Measurements from ENCODE around the gene FHOD3. TPM values are rescaled to one million over a fixed set of nuclear protein-coding genes. Genes with fewer than 3 reads are reported as not detected.

The FHOD3 gene
- total and polyA plus RNA-seq, 2 of the 8 experiments (the other 6 are each of a cell fraction or from before 2014, with no cell fraction given): 9.7 to 10.5 TPM

- Histone ChIP-seq H2BK12ac (ENCODE audit: low read depth, low read length) (no peak overlapping the region), H2BK5ac (ENCODE audit: low read depth, low read length) (no peak overlapping the region), H3K79me2 (ENCODE audit: control insufficient read depth in 1 of 2, insufficient read depth in 2 of 2, low read length in 2 of 2) (no peaks in the 10 kb centered on the region), H3K56ac (replicated peaks; ENCODE audit: insufficient read length, low read depth, low read length) (no peak overlapping the region), H2AK5ac (ENCODE audit: low read depth, low read length) (no peak overlapping the region), H4K20me1 (replicated peaks in 1 of 2; ENCODE audit: control insufficient read depth in 1 of 2, insufficient read depth in 2 of 2, low read length in 2 of 2) (no peaks in the 10 kb centered on the region), H2BK120ac (replicated peaks; ENCODE audit: low read depth, low read length) (no peak overlapping the region), H3K14ac (ENCODE audit: insufficient read length) (no peak overlapping the region), H2AFZ (ENCODE audit: low read length) (no peak overlapping the region), H3K4me1 (replicated peaks in 1 of 4; ENCODE audit: control insufficient read depth in 3 of 4, insufficient read depth in 4 of 4, low read length in 3 of 4) (peaks cover 0 to 12% (median 10%) of the 10 kb centered on the region in 4 experiments; a peak in 4 of 7 replicates), H3K18ac (ENCODE audit: extremely low read depth, low read length) (no peak overlapping the region), H3K4ac (replicated peaks; ENCODE audit: insufficient read length, low read depth, low read length) (no peak overlapping the region), H3K36me3 (ENCODE audit: control insufficient read depth in 2 of 4, insufficient read depth in 4 of 4, low read length in 3 of 4) (no peaks in the 10 kb centered on the region), H2BK20ac (ENCODE audit: low read length) (no peak overlapping the region), H3K4me3 (ENCODE audit: extremely low read depth in 1 of 4, insufficient read depth in 2 of 4, low read depth in 3 of 4, low read length in 4 of 4) (no peak overlapping the region), H4K91ac (replicated peaks; ENCODE audit: insufficient read length, low read length) (no peak overlapping the region), H3K23ac (ENCODE audit: insufficient read length) (no peak overlapping the region), H3K23me2 (ENCODE audit: low read depth, low read length) (no peaks in the 10 kb centered on the region; the same call in 1 of the 2 replicates), H3K27me3 (replicated peaks in 1 of 4; ENCODE audit: control insufficient read depth in 3 of 4, extremely low read depth in 1 of 4, insufficient read depth in 3 of 4, low read length in 3 of 4) (no peaks in the 10 kb centered on the region), H3K79me1 (ENCODE audit: low read depth, low read length) (no peaks in the 10 kb centered on the region), H3K27ac (ENCODE audit: low read depth, low read length) (no peak overlapping the region), H3K9ac (replicated peaks in 1 of 4; ENCODE audit: extremely low read depth in 1 of 4, low read depth in 3 of 4, low read length in 3 of 4) (no peak overlapping the region), H2BK15ac (ENCODE audit: low read length) (no peak overlapping the region), H4K5ac (ENCODE audit: insufficient read length, low read depth, low read length) (no peak overlapping the region), H3K9me3 (ENCODE audit: insufficient read depth in 2 of 2, low read depth in 1 of 2, low read length in 1 of 2) (no peaks in the 10 kb centered on the region), H4K8ac (ENCODE audit: extremely low read depth, insufficient read depth, low read length) (no peak overlapping the region), H3K4me2 (ENCODE audit: insufficient read depth in 1 of 2, low read depth in 2 of 2, low read length in 2 of 2) (no peak overlapping the region)
- DNase-seq (ENCODE audit: low read depth in 1 of 2, low spot score in 2 of 2) (no peak), FAIRE-seq (no peak)
- CTCF ChIA-PET (ENCODE audit: partially characterized antibody): interaction anchor here (1.2 kb wide), 3 partner anchors 11 to 18 kb away, joined by 3 to 5 read pairs (median 3); no protein-coding TSS in a partner anchor
- WGBS, 2 experiments (ENCODE audit: extremely low coverage in 1 of 2, insufficient coverage in 1 of 2, insufficient read length in 1 of 2, insufficient replicate concordance in 2 of 2, low coverage in 1 of 2, low lambda C conversion rate in 2 of 2, missing lambda C conversion rate in 1 of 2): 90% methylated on average over 4 of the region's 4 CpGs; no CpG with 5 or more reads in 1 of the 2 experiments
- POLR2A ChIA-PET (ENCODE audit: partially characterized antibody): interaction anchor here (0.9 kb wide), 1 partner anchor 66 kb away, joined by 3 read pairs; no protein-coding TSS in a partner anchor
- TF ChIP-seq TAF1 (IDR thresholded peaks at IDR 0.05; ENCODE audit: low read depth, low read length) (no peak), EGR1 (IDR thresholded peaks at IDR 0.05; ENCODE audit: borderline replicate concordance, low read depth, low read length) (no peak), RAD21 (IDR thresholded peaks at IDR 0.05 in 1 of 2, conservative IDR thresholded peaks at IDR 0.05 in 1 of 2; ENCODE audit: low read depth in 2 of 2, low read length in 2 of 2) (no peak)
Observed at GRCh38 chr18:36476433-36476832, 178.9 kb downstream of the FHOD3 start.
